WTC11 (cell line): ENCODE measurements around the gene KHDC3L.

Source experiments
- CTCF ChIP-seq: fragments of 200-600 bp; IDR thresholded peaks from 2 replicates; pipeline ENCODE4 v1.8.0; 2022; ENCODE audit warnings: antibody characterized with exemption
- E2F5 ChIP-seq: sonication (generic); formaldehyde crosslinking; IDR thresholded peaks from 2 replicates; pipeline ENCODE4 v1.8.1; 2022; ENCODE audit warnings: mild to moderate bottlenecking, moderate library complexity, missing genetic modification reagents
- ETV6 ChIP-seq: sonication (generic); formaldehyde crosslinking; IDR thresholded peaks from 2 replicates; pipeline ENCODE4 v1.8.1; 2022; ENCODE audit warnings: mild to moderate bottlenecking, missing genetic modification reagents
- NFE2L1 ChIP-seq: sonication (generic); formaldehyde crosslinking; IDR thresholded peaks from 2 replicates; pipeline ENCODE4 v1.8.1; 2023; ENCODE audit warnings: missing genetic modification reagents

GRCh38 chr6:73375216-73375615 is 12.8 kb downstream of the KHDC3L start:
- no peak for TF ChIP-seq NFE2L1
- TF ChIP-seq CTCF: no peak
- TF ChIP-seq E2F5 (CRISPR knock-in tag): no peak
- TF ChIP-seq ETV6 (CRISPR knock-in tag): no peak
